ENCODE measurements around the gene LRRC7. TPM values are rescaled to one million over a fixed set of nuclear protein-coding genes. Genes with fewer than 3 reads are reported as not detected.
A peak's percentile ranks its signal among the peaks of the same experiment; 100 is the strongest.

LRRC7 gene
- total and polyA plus RNA-seq, 2 donors (not counting 1 experiment from before 2014, with no cell fraction given), result 0.03 TPM; not detected in 1

DNA sequence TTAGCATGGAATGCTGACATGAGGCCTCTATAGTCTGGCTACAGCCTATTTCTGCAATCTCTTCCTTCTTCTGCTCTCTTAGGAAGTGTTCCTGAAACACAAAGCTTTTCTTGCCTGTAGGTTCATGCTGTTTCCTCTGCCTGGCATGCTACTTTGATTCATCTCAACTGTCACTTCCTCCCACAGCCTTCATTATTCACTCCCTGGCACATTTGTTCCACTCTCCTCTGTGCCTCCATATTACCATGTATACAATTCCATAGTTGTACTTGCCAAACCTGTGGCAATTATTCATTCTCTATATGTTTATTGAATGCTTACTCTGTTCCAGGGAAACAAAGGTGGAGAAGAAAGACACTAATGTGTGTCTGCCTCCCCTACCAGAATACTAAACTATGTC is 210.2 kb downstream of the LRRC7 start:
- no peak overlapping the region for H3K27ac ChIP-seq (ENCODE audit: insufficient read depth, low read length)
- H3K9ac ChIP-seq (ENCODE audit: insufficient read depth, low read length), result no peak overlapping the region
- no peaks in the 10 kb centered on the region for H4K20me1 ChIP-seq (ENCODE audit: control insufficient read depth, extremely low read depth, insufficient read depth, low read length)
- H3K4me2 ChIP-seq (ENCODE audit: extremely low read depth, insufficient read depth, low read length), result no peak overlapping the region
- TF ChIP-seq EZH2 (IDR thresholded peaks at IDR 0.05; ENCODE audit: low read length, missing control alignments), result no peak
- TF ChIP-seq, protein P1, sequence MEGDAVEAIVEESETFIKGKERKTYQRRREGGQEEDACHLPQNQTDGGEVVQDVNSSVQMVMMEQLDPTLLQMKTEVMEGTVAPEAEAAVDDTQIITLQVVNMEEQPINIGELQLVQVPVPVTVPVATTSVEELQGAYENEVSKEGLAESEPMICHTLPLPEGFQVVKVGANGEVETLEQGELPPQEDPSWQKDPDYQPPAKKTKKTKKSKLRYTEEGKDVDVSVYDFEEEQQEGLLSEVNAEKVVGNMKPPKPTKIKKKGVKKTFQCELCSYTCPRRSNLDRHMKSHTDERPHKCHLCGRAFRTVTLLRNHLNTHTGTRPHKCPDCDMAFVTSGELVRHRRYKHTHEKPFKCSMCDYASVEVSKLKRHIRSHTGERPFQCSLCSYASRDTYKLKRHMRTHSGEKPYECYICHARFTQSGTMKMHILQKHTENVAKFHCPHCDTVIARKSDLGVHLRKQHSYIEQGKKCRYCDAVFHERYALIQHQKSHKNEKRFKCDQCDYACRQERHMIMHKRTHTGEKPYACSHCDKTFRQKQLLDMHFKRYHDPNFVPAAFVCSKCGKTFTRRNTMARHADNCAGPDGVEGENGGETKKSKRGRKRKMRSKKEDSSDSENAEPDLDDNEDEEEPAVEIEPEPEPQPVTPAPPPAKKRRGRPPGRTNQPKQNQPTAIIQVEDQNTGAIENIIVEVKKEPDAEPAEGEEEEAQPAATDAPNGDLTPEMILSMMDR (conservative IDR thresholded peaks at IDR 0.05 in 1 of 2, IDR thresholded peaks at IDR 0.05 in 1 of 2; ENCODE audit: low read depth in 1 of 2, low read length in 2 of 2), result no peak
- H3K4me1 ChIP-seq (ENCODE audit: control insufficient read depth, extremely low read depth, insufficient read depth, low read length), result no peaks in the 10 kb centered on the region
- H3K4me3 ChIP-seq (replicated peaks in 1 of 4; ENCODE audit: control extremely low read depth in 1 of 4, insufficient read depth in 1 of 4, low read depth in 3 of 4, low read length in 4 of 4), result no peak overlapping the region
- no peaks in the 10 kb centered on the region for H3K9me3 ChIP-seq (ENCODE audit: control insufficient read depth, insufficient read depth, low read depth, low read length)
- no peak for DNase-seq (ENCODE audit: low read depth in 2 of 2)
- no peaks in the 10 kb centered on the region for H3K79me2 ChIP-seq (ENCODE audit: control insufficient read depth, insufficient read depth, low read length)
- no peaks in the 10 kb centered on the region for H3K36me3 ChIP-seq (ENCODE audit: control insufficient read depth, insufficient read depth, low read length)
- H2AFZ ChIP-seq (ENCODE audit: low read length), result no peak overlapping the region
- H3K27me3 ChIP-seq (ENCODE audit: control insufficient read depth, insufficient read depth, low read length), result no peaks in the 10 kb centered on the region

DNA sequence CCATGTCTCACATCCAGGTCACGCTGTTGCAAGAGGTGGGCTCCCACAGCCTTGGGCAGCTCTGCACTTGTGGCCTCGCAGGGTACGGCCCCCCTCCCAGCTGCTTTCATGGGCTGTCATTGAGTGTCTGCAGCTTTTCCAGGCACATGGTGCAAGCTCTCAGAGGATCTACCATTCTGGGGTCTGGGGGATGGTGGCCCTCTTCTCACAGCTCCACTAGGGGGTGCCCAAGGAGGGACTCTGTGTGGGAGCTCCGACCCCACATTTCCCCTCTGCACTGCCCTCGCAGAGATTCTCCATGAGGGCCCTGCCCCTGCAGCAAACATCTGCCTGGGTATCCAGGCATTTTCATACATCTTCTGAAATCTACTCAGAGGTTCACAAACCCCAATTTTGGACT is 219.4 kb downstream of the LRRC7 start:
- no peak overlapping the region for H2AFZ ChIP-seq (ENCODE audit: low read length)
- H4K20me1 ChIP-seq (ENCODE audit: control insufficient read depth, extremely low read depth, insufficient read depth, low read length), result no peaks in the 10 kb centered on the region
- H3K4me3 ChIP-seq (replicated peaks in 1 of 4; ENCODE audit: control extremely low read depth in 1 of 4, insufficient read depth in 1 of 4, low read depth in 3 of 4, low read length in 4 of 4), result no peak overlapping the region
- no peaks in the 10 kb centered on the region for H3K9me3 ChIP-seq (ENCODE audit: control insufficient read depth, insufficient read depth, low read depth, low read length)
- H3K27ac ChIP-seq (ENCODE audit: insufficient read depth, low read length), result no peak overlapping the region
- no peaks in the 10 kb centered on the region for H3K79me2 ChIP-seq (ENCODE audit: control insufficient read depth, insufficient read depth, low read length)
- no peaks in the 10 kb centered on the region for H3K36me3 ChIP-seq (ENCODE audit: control insufficient read depth, insufficient read depth, low read length)
- TF ChIP-seq, protein P1 (conservative IDR thresholded peaks at IDR 0.05 in 1 of 2, IDR thresholded peaks at IDR 0.05 in 1 of 2; ENCODE audit: low read depth in 1 of 2, low read length in 2 of 2), result no peak
- no peak for TF ChIP-seq EZH2 (IDR thresholded peaks at IDR 0.05; ENCODE audit: low read length, missing control alignments)
- DNase-seq (ENCODE audit: low read depth in 2 of 2), result no peak
- H3K4me2 ChIP-seq (ENCODE audit: extremely low read depth, insufficient read depth, low read length), result no peak overlapping the region
- H3K9ac ChIP-seq (ENCODE audit: insufficient read depth, low read length), result no peak overlapping the region
- H3K27me3 ChIP-seq (ENCODE audit: control insufficient read depth, insufficient read depth, low read length), result no peaks in the 10 kb centered on the region
- H3K4me1 ChIP-seq (ENCODE audit: control insufficient read depth, extremely low read depth, insufficient read depth, low read length), result no peaks in the 10 kb centered on the region

DNA sequence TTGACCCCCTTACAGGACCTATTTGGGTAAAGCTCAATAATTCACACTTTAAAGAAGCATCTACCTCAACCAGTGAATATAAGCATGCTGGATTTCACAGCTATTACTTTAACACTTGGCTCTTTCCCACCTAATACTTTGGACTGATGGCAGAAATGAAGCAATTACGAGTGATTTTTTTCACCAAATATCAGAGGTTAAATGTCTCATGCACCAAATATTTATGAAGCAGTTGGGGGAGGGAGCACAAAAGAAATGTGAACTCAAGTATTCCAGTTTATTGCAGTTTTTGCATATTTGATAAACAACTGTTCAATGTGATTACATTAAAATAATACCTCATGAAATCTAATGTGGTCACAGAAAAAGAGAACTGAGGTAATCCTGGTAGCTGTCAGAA is 223.6 kb downstream of the LRRC7 start:
- Histone ChIP-seq H3K9me3 (ENCODE audit: control insufficient read depth, insufficient read depth, low read depth, low read length) (no peaks in the 10 kb centered on the region), H3K9ac (ENCODE audit: insufficient read depth, low read length) (no peak overlapping the region), H2AFZ (ENCODE audit: low read length) (no peak overlapping the region), H3K79me2 (ENCODE audit: control insufficient read depth, insufficient read depth, low read length) (no peaks in the 10 kb centered on the region), H3K4me2 (ENCODE audit: extremely low read depth, insufficient read depth, low read length) (no peak overlapping the region), H3K27ac (ENCODE audit: insufficient read depth, low read length) (no peak overlapping the region), H3K4me1 (ENCODE audit: control insufficient read depth, extremely low read depth, insufficient read depth, low read length) (no peaks in the 10 kb centered on the region), H3K27me3 (ENCODE audit: control insufficient read depth, insufficient read depth, low read length) (no peaks in the 10 kb centered on the region), H4K20me1 (ENCODE audit: control insufficient read depth, extremely low read depth, insufficient read depth, low read length) (no peaks in the 10 kb centered on the region), H3K4me3 (replicated peaks in 1 of 4; ENCODE audit: control extremely low read depth in 1 of 4, insufficient read depth in 1 of 4, low read depth in 3 of 4, low read length in 4 of 4) (no peak overlapping the region), H3K36me3 (ENCODE audit: control insufficient read depth, insufficient read depth, low read length) (no peaks in the 10 kb centered on the region)
- TF ChIP-seq, protein P1 (conservative IDR thresholded peaks at IDR 0.05 in 1 of 2, IDR thresholded peaks at IDR 0.05 in 1 of 2; ENCODE audit: low read depth in 1 of 2, low read length in 2 of 2), result no peak
- DNase-seq (ENCODE audit: low read depth in 2 of 2), result peak; percentile 5 to 27

All from fibroblast of lung (primary cell).